GM18861 (cell line): ENCODE data around the gene KIF1B.
"Not testable (repeated sequence)": the region's sequence is repeated elsewhere in the genome, so short reads cannot be mapped to it uniquely, and the experiment has no call there.

ENCODE experiments used
- ATAC-seq: cut with Tn5 transposase; IDR thresholded peaks from one replicate; pipeline ENCODE4 v1.9.1; 2021; ENCODE audit not compliant: unreplicated experiment

Gene KIF1B

GRCh38 chr1:10193288-10193687 is 17.1 kb upstream of the KIF1B start:
- no peak for ATAC-seq

GRCh38 chr1:10195570-10195969 is 14.8 kb upstream of the KIF1B start:
- no peak for ATAC-seq

- ATAC-seq = no peak
Observed at GRCh38 chr1:10196976-10197375, 13.4 kb upstream of the KIF1B start.

GRCh38 chr1:10200620-10201019 is 9.8 kb upstream of the KIF1B start:
- ATAC-seq = no peak

GRCh38 chr1:10204003-10204642 is 6.2 kb upstream of the KIF1B start:
- ATAC-seq = no peak

GRCh38 chr1:10205206-10205605 is 5.2 kb upstream of the KIF1B start:
- not testable (repeated sequence) for ATAC-seq

GRCh38 chr1:10207810-10208209 is 2.6 kb upstream of the KIF1B start:
- ATAC-seq = no peak

GRCh38 chr1:10208537-10208936 is 1.8 kb upstream of the KIF1B start:
- no peak for ATAC-seq

GRCh38 chr1:10209590-10209904 is 823 bp upstream of the KIF1B start:
- ATAC-seq = no peak

GRCh38 chr1:10210841-10211804 is 753 bp downstream of the KIF1B start:
- ATAC-seq = no peak

GRCh38 chr1:10211805-10212410 is 1.5 kb downstream of the KIF1B start:
- ATAC-seq = no peak

- ATAC-seq = no peak
Observed at GRCh38 chr1:10212476-10212875, 2.1 kb downstream of the KIF1B start.

- ATAC-seq = no peak
Observed at GRCh38 chr1:10213186-10213705, 2.9 kb downstream of the KIF1B start.

GRCh38 chr1:10216090-10216749 is 5.8 kb downstream of the KIF1B start:
- no peak for ATAC-seq

- ATAC-seq = no peak
Observed at GRCh38 chr1:10217748-10218441, 7.5 kb downstream of the KIF1B start.

- ATAC-seq = no peak
Observed at GRCh38 chr1:10220200-10220599, 9.8 kb downstream of the KIF1B start.

GRCh38 chr1:10220657-10221056 is 10.3 kb downstream of the KIF1B start:
- not testable (repeated sequence) for ATAC-seq

- no peak for ATAC-seq
Observed at GRCh38 chr1:10225573-10225972, 15.2 kb downstream of the KIF1B start.

GRCh38 chr1:10228528-10228927 is 18.2 kb downstream of the KIF1B start:
- ATAC-seq = no peak

- ATAC-seq = no peak
Observed at GRCh38 chr1:10229903-10230302, 19.5 kb downstream of the KIF1B start.

- no peak for ATAC-seq
Observed at GRCh38 chr1:10232163-10232562, 21.8 kb downstream of the KIF1B start.
